ENCODE data around the gene PNN. TPM values are rescaled to one million over a fixed set of nuclear protein-coding genes. Genes with fewer than 3 reads are reported as not detected.

Gene PNN
- total and polyA plus RNA-seq, 2 of the 8 experiments (the other 6 are each of a cell fraction or from before 2014, with no cell fraction given), result 27.5 to 121 TPM

GRCh38 chr14:39158222-39158858 lies 16.7 kb upstream of the PNN start:
- POLR2A ChIA-PET (ENCODE audit: partially characterized antibody), result interaction anchor here (0.8 to 5.9 kb wide), 4 partner anchors 13 to 21 kb away, joined by 3 to 44 read pairs (median 12); partner anchors contain the start of gene TRAPPC6B
- no peaks in the 10 kb centered on the region for H3K9me3 ChIP-seq (ENCODE audit: insufficient read depth in 2 of 2, low read depth in 1 of 2, low read length in 1 of 2)
- H2BK15ac ChIP-seq (ENCODE audit: low read length), result no peak overlapping the region
- no peak overlapping the region for H4K8ac ChIP-seq (ENCODE audit: extremely low read depth, insufficient read depth, low read length)
- no peak for FAIRE-seq
- no peaks in the 10 kb centered on the region for H3K23me2 ChIP-seq (ENCODE audit: low read depth, low read length)
- no peaks in the 10 kb centered on the region for H3K27me3 ChIP-seq (replicated peaks in 1 of 4; ENCODE audit: control insufficient read depth in 3 of 4, extremely low read depth in 1 of 4, insufficient read depth in 3 of 4, low read length in 3 of 4)
- H3K23ac ChIP-seq (ENCODE audit: insufficient read length), result no peak overlapping the region
- no peak overlapping the region for H2BK12ac ChIP-seq (ENCODE audit: low read depth, low read length)
- H3K27ac ChIP-seq (ENCODE audit: low read depth, low read length), result no peak overlapping the region
- no peak overlapping the region for H2AK5ac ChIP-seq (ENCODE audit: low read depth, low read length)
- H4K5ac ChIP-seq (ENCODE audit: insufficient read length, low read depth, low read length), result no peak overlapping the region
- H3K79me2 ChIP-seq (ENCODE audit: control insufficient read depth in 1 of 2, insufficient read depth in 2 of 2, low read length in 2 of 2), result peaks cover 0 to 12% of the 10 kb centered on the region in 2 experiments; a peak in 2 of 4 replicates
- H3K4ac ChIP-seq (replicated peaks; ENCODE audit: insufficient read length, low read depth, low read length), result no peak overlapping the region
- H2BK5ac ChIP-seq (ENCODE audit: low read depth, low read length), result no peak overlapping the region
- H4K20me1 ChIP-seq (replicated peaks in 1 of 2; ENCODE audit: control insufficient read depth in 1 of 2, insufficient read depth in 2 of 2, low read length in 2 of 2), result peaks cover 0 to 2% of the 10 kb centered on the region in 2 experiments
- no peak overlapping the region for H2BK20ac ChIP-seq (ENCODE audit: low read length)
- H3K18ac ChIP-seq (ENCODE audit: extremely low read depth, low read length), result no peak overlapping the region
- H2BK120ac ChIP-seq (replicated peaks; ENCODE audit: low read depth, low read length), result no peak overlapping the region
- DNase-seq (ENCODE audit: low read depth in 1 of 2, low spot score in 2 of 2), result no peak
- no peak overlapping the region for H4K91ac ChIP-seq (replicated peaks; ENCODE audit: insufficient read length, low read length)
- no peak overlapping the region for H3K9ac ChIP-seq (replicated peaks in 1 of 4; ENCODE audit: extremely low read depth in 1 of 4, low read depth in 3 of 4, low read length in 3 of 4)
- H3K4me2 ChIP-seq (ENCODE audit: insufficient read depth in 1 of 2, low read depth in 2 of 2, low read length in 2 of 2), result no peak overlapping the region
- no peak overlapping the region for H3K56ac ChIP-seq (replicated peaks; ENCODE audit: insufficient read length, low read depth, low read length)
- H3K4me3 ChIP-seq (ENCODE audit: extremely low read depth in 1 of 4, insufficient read depth in 2 of 4, low read depth in 3 of 4, low read length in 4 of 4), result no peak overlapping the region
- no peak overlapping the region for H3K14ac ChIP-seq (ENCODE audit: insufficient read length)
- no peak overlapping the region for H2AFZ ChIP-seq (ENCODE audit: low read length)
- H3K4me1 ChIP-seq (replicated peaks in 1 of 4; ENCODE audit: control insufficient read depth in 3 of 4, insufficient read depth in 4 of 4, low read length in 3 of 4), result no peaks in the 10 kb centered on the region
- H3K36me3 ChIP-seq (ENCODE audit: control insufficient read depth in 2 of 4, insufficient read depth in 4 of 4, low read length in 3 of 4), result peaks cover 0 to 15% (median 3%) of the 10 kb centered on the region in 4 experiments; a peak in 2 of 8 replicates
- H3K79me1 ChIP-seq (ENCODE audit: low read depth, low read length), result no peaks in the 10 kb centered on the region
- 83% methylated on average over 6 of the region's 6 CpGs; no CpG with 5 or more reads in 1 of the 2 experiments for WGBS, 2 experiments (ENCODE audit: extremely low coverage in 1 of 2, insufficient coverage in 1 of 2, insufficient read length in 1 of 2, insufficient replicate concordance in 2 of 2, low coverage in 1 of 2, low lambda C conversion rate in 2 of 2, missing lambda C conversion rate in 1 of 2)
- CTCF ChIA-PET (ENCODE audit: partially characterized antibody), result no interaction called here
- TF ChIP-seq RNF2 (IDR thresholded peaks at IDR 0.05; ENCODE audit: borderline replicate concordance, low read depth, low read length, missing control alignments, poor library complexity, severe bottlenecking) (no peak), GABPA (IDR thresholded peaks at IDR 0.05; ENCODE audit: borderline replicate concordance, insufficient read depth, low read length) (no peak), YY1 (IDR thresholded peaks at IDR 0.05; ENCODE audit: low read depth, low read length) (no peak), SIN3A (conservative IDR thresholded peaks at IDR 0.05 in 1 of 2, IDR thresholded peaks at IDR 0.05 in 1 of 2; ENCODE audit: low read depth in 1 of 2, low read length in 2 of 2) (no peak), CTBP2 (IDR thresholded peaks at IDR 0.05; ENCODE audit: borderline replicate concordance, insufficient read depth, insufficient read length, low read length) (no peak), EGR1 (IDR thresholded peaks at IDR 0.05; ENCODE audit: borderline replicate concordance, low read depth, low read length) (no peak), SP2 (IDR thresholded peaks at IDR 0.05; ENCODE audit: low read length) (no peak), HDAC2 (IDR thresholded peaks at IDR 0.05; ENCODE audit: borderline replicate concordance in 1 of 2, low read depth in 2 of 2, low read length in 2 of 2) (no peak), CREB1 (IDR thresholded peaks at IDR 0.05) (no peak), E2F6 (IDR thresholded peaks at IDR 0.05) (no peak), ATF3 (IDR thresholded peaks at IDR 0.05; ENCODE audit: insufficient read depth, low read depth, low read length) (no peak)
